Measurements from ENCODE around the gene P2RY10. TPM values are rescaled to one million over a fixed set of nuclear protein-coding genes. Genes with fewer than 3 reads are reported as not detected.

Gene P2RY10
- total RNA-seq, 1 donor from 2014 or later: not detected

Other genes with a start within 250 kb of the P2RY10 start
- 3.2 TPM for gene LPAR4, start 197.7 kb upstream of the P2RY10 start, total RNA-seq
- 0.25 TPM for gene GPR174, start 199.3 kb downstream of the P2RY10 start, total RNA-seq